Panc1 (cell line): Measurements from ENCODE around the gene RHBDF1. TPM values are rescaled to one million over a fixed set of nuclear protein-coding genes. Genes with fewer than 3 reads are reported as not detected.

Experiments
- ATAC-seq: fragments of 200-7000 bp; cut with Tn5 transposase; 2 replicates; pipeline ENCODE4 v1.9.1; 2020; ENCODE audit warnings: mild to moderate bottlenecking, moderate library complexity
- BruUV-seq: library from RNA; stranded (reverse); fragments of 400-500 nt; replicated peaks from 2 replicates; lab custom pipeline; 2021; lab: Mats Ljungman, UMichigan
- CTCF ChIA-PET: fragments of 300-600 bp; sonication (Branson Sonifier 250); formaldehyde crosslinking; loops from one replicate; lab custom pipeline; 2022; ENCODE audit warnings: antibody characterized with exemption; lab: Charles Lee
- POLR2A ChIA-PET: fragments of 300-600 bp; sonication (Branson Sonifier 250); formaldehyde crosslinking; loops from one replicate; lab custom pipeline; 2022; ENCODE audit warnings: antibody characterized with exemption; lab: Charles Lee
- DNase-seq: peaks from one replicate; pipeline ENCODE4 v3.0.0-alpha.2; 2010; ENCODE audit warnings: low read depth, low spot score
- H3K27ac ChIP-seq: 2 replicates; pipeline ENCODE4 v1.5.1; 2011; ENCODE audit warnings: mild to moderate bottlenecking, low read length, inconsistent platforms
- H3K27me3 ChIP-seq: fragments of 200-500 bp; sonication (Bioruptor generic); 2 replicates; pipeline ENCODE4 v1.6.0; 2014; ENCODE audit warnings: low read length, inconsistent platforms; ENCODE audit not compliant: control insufficient read depth, insufficient read depth
- H3K36me3 ChIP-seq: fragments of 200-500 bp; sonication (Bioruptor generic); 2 replicates; pipeline ENCODE4 v1.5.1; 2014; ENCODE audit warnings: inconsistent platforms, mild to moderate bottlenecking, low read length, moderate library complexity; ENCODE audit not compliant: control insufficient read depth, insufficient read depth
- H3K4me1 ChIP-seq: 2 replicates; pipeline ENCODE4 v1.5.1; 2011; ENCODE audit warnings: inconsistent platforms, mild to moderate bottlenecking, low read length, moderate library complexity; ENCODE audit not compliant: control insufficient read depth, insufficient read depth
- H3K4me3 ChIP-seq, 2 experiments: 2 replicates each; pipeline ENCODE4 v1.5.1; 2011 to 2012; ENCODE audit warnings: low read depth in 2 of 2, low read length in 2 of 2, mild to moderate bottlenecking in 2 of 2, inconsistent platforms in 1 of 2, moderate library complexity in 1 of 2
- H3K9me3 ChIP-seq: fragments of 200-500 bp; sonication (Bioruptor generic); 2 replicates; pipeline ENCODE4 v1.5.1; 2014; ENCODE audit warnings: low read depth, mild to moderate bottlenecking, inconsistent platforms, low read length, moderate library complexity; ENCODE audit not compliant: control insufficient read depth, insufficient read depth
- CTCF ChIP-seq: fragments of 450-650 bp; IDR thresholded peaks from 2 replicates; pipeline ENCODE4 v1.5.1; 2017; ENCODE audit warnings: mild to moderate bottlenecking
- POLR2AphosphoS5 ChIP-seq: IDR thresholded peaks from 2 replicates; pipeline ENCODE4 v1.6.1; 2012; ENCODE audit warnings: mild to moderate bottlenecking, low read depth, low read length, moderate library complexity
- REST ChIP-seq, 2 experiments: IDR thresholded peaks; 2 replicates each; pipeline ENCODE4 v1.6.1; 2011 to 2012; ENCODE audit warnings: low read depth in 2 of 2, control low read depth in 1 of 2, low read length in 1 of 2, mild to moderate bottlenecking in 1 of 2, moderate library complexity in 1 of 2; ENCODE audit not compliant: insufficient read depth in 1 of 2
- SIN3A ChIP-seq: IDR thresholded peaks from 2 replicates; pipeline ENCODE4 v1.6.1; 2012; ENCODE audit warnings: low read depth, mild to moderate bottlenecking, low read length, moderate library complexity, borderline replicate concordance; ENCODE audit not compliant: insufficient read depth
- TCF7L2 ChIP-seq: IDR thresholded peaks from 2 replicates; pipeline ENCODE4 v1.6.1; 2011; ENCODE audit warnings: mild to moderate bottlenecking, low read depth, low read length, inconsistent platforms
- in situ Hi-C: cut with HindIII; loops from 2 replicates; pipeline ENCODE4 v1.10.0; 2016; ENCODE audit warnings: low sequenced_read_pairs, low pct_unique_long_range_greater_than_20kb
- intact Hi-C: fragments of 100-400 bp; cut with micrococcal nuclease; formaldehyde crosslinking; loops from one replicate; pipeline ENCODE4 v1.10.0; 2022; ENCODE audit not compliant: unreplicated experiment
- total RNA-seq: library from RNA; stranded (reverse); gene quantifications from one replicate; pipeline ENCODE4 v1.2.1, GENCODE V29; 2021; ENCODE audit not compliant: unreplicated experiment

The RHBDF1 gene
- total RNA-seq, 1 experiment from 2014 or later, result 41.7 TPM

- no peaks in the 10 kb centered on the region for H3K36me3 ChIP-seq
- in situ Hi-C loops, result no loop called here
- ChIA-PET CTCF (interaction anchor here (1.1 to 2.1 kb wide), 2 partner anchors 32 to 80 kb away, joined by 4 to 16 read pairs; no protein-coding TSS in a partner anchor), POLR2A (no interaction called here)
- H3K9me3 ChIP-seq, result no peaks in the 10 kb centered on the region
- intact Hi-C loops, result loop anchor here (2.0 kb wide), 1 partner anchor 33 kb away; no protein-coding TSS in a partner anchor
- H3K4me3 ChIP-seq, result no peak overlapping the region
- ATAC-seq (no peak), DNase-seq (no peak)
- no peak overlapping the region for H3K27ac ChIP-seq
- H3K27me3 ChIP-seq, result no peaks in the 10 kb centered on the region
- no peak for TF ChIP-seq TCF7L2
- no peak for TF ChIP-seq REST (IDR thresholded peaks at IDR 0.05; ENCODE audit: insufficient read depth in 1 of 2, low read depth in 2 of 2, low read length in 1 of 2)
- TF ChIP-seq SIN3A, result no peak
- TF ChIP-seq POLR2AphosphoS5, result no peak
- no peak for TF ChIP-seq CTCF
- H3K4me1 ChIP-seq, result 0 out of 2 replicates have a peak, but pooled peaks cover 2% of the 10 kb centered on the region
- no TSS peak for BruUV-seq
Measured at GRCh38 chr16:97822-98221, 25.4 kb upstream of the RHBDF1 start.

GRCh38 chr16:96935-97381 lies 24.5 kb upstream of the RHBDF1 start:
- Histone ChIP-seq H3K27ac (no peak overlapping the region), H3K4me1 (0 out of 2 replicates have a peak, but pooled peaks cover 2% of the 10 kb centered on the region), H3K36me3 (no peaks in the 10 kb centered on the region), H3K27me3 (no peaks in the 10 kb centered on the region), H3K4me3 (no peak overlapping the region), H3K9me3 (no peaks in the 10 kb centered on the region)
- in situ Hi-C loops (no loop called here), intact Hi-C loops (loop anchor here (2.0 kb wide), 1 partner anchor 32 kb away; no protein-coding TSS in a partner anchor)
- peak; percentile 84 for ATAC-seq
- peak; percentile 60 for DNase-seq
- TF ChIP-seq POLR2AphosphoS5, result no peak
- TF ChIP-seq CTCF, result peak; percentile 99
- ChIA-PET CTCF (interaction anchor here (0.5 to 2.1 kb wide), 11 partner anchors 10 to 256 kb away, joined by 3 to 16 read pairs (median 4); partner anchors contain the start of gene AXIN1), POLR2A (no interaction called here)
- no TSS peak for BruUV-seq
